HG03432 (cell line): ENCODE measurements around the gene METTL5.
"Not testable (repeated sequence)": the region's sequence is repeated elsewhere in the genome, so short reads cannot be mapped to it uniquely, and the experiment has no call there.

ENCODE experiments used
- ATAC-seq: cut with Tn5 transposase; IDR thresholded peaks from one replicate; pipeline ENCODE4 v1.9.1; 2021; ENCODE audit warnings: mild to moderate bottlenecking, moderate library complexity; ENCODE audit not compliant: unreplicated experiment

Gene METTL5

GRCh38 chr2:169834401-169834800 lies 9.7 kb upstream of the METTL5 start:
- no peak for ATAC-seq

GRCh38 chr2:169828141-169828811 lies 3.6 kb upstream of the METTL5 start:
- ATAC-seq = peak; percentile 37

- peak; percentile 86 for ATAC-seq
Measured at GRCh38 chr2:169827272-169828140, 2.8 kb upstream of the METTL5 start, which contains the start of gene UBR3. Gene UBR3, plus strand, starts transcription at chr2:169827454. Its CDS starts 54 bp downstream, at chr2:169827508.

- no peak for ATAC-seq
Measured at GRCh38 chr2:169823996-169824372, 721 bp downstream of the METTL5 start.

DNA sequence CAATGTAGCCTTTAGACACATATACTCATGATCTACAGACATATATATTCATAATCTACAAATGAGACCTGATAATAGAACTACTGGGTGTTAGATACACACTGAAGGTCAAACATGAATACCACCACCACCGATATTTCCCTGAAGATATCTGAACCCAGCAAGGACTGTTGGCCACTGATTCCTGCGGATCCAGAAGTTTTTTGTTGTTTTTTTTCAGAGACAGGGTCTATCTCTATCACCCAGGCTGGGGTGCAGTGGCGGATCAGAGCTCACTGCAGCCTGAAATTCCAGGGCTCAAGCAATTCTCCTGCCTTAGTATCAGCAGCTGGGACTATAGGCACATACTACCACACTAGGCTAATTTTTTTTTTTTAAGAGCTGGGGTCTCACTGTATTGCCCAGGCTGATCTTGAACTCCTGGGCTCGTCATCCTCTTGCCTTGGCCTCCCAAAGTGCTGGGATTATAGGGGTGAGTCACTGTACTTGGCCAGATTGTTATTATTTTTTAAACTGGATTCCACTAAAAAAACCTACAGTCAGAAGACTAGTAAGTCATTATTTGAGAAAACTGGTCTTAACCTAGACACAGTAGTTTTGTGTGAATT lies 1.8 kb downstream of the METTL5 start:
- no peak for ATAC-seq

DNA sequence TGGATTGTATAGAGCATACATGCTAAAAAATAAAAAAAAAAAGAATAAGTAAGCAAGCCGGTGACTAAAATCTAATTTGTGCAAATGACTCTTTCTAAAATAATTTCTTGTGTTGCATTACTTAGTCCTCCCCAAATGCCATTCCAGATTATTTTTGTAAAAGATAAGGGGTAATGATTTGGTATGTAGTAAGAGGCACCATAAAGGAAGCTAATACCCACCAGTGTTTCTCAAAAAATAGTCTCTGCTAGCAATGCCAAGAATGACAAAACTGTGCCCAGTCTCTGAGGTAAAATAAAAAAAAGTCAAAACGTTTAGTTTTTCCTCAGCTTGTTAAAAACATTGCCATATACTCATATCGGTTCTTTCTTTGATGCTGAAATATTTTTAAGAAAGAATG lies 2.7 kb downstream of the METTL5 start:
- ATAC-seq = no peak

- not testable (repeated sequence) for ATAC-seq
Measured at GRCh38 chr2:169820101-169820500, 4.6 kb downstream of the METTL5 start.

DNA sequence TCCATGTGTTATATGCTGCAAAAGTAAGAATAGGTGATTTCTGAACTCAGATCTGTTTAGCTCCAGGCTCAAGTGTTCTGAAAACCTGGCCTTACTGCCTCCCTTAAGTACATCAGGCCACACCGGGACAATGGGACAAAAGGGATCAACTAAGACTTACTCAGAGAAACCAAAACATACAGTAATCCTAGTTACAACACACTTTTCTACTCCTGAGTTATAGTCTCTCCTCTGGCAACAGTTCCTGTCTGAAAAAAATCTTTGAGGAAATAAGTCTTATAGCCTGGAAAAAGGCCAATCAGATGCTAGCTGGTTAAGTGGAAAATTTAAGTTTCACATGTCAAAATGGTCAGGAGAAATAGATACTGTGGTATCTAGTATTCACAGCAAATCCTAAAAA lies 5.6 kb downstream of the METTL5 start:
- ATAC-seq = no peak

DNA sequence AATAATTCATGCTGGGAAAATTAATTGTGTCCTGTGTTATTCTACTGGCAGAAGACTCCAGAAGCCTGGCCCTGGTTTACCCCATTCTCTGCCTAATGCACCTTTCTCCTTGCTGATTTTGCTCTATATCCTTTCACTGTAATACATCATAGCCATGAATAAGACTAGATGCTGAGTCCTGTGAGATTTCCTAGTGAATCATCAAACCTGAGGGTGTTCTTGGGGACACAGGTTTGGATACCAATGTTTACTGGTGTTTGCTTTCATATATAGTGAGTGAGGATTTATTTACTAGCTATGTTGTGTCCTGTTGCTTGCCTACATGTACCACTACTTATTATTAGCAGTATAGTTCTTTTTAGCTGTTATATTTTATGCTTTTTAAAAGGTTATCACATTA lies 6.5 kb downstream of the METTL5 start:
- no peak for ATAC-seq

- not testable (repeated sequence) for ATAC-seq
Measured at GRCh38 chr2:169817369-169817768, 7.3 kb downstream of the METTL5 start.

GRCh38 chr2:169816961-169817360 lies 7.7 kb downstream of the METTL5 start:
- ATAC-seq = not testable (repeated sequence)

GRCh38 chr2:169815849-169816248 lies 8.9 kb downstream of the METTL5 start:
- ATAC-seq = no peak

DNA sequence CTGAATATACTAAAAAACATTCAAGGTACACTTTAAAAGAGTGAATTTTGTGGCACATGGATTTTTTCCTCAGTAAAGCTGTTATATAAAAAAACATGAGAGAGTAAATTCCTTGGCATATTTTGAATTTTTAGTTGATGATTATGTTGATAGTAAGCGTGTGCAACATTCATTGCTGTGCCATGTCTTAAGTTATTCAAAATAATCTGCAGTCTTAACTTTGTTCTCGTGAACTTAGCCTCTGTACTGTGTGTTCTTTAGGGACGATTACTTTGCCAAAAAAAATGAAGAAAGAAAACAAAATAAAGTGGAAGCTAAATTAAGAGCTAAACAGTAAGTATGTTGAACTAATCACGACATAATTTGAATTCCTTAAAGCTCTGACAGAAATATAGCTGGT lies 16.5 kb downstream of the METTL5 start:
- no peak for ATAC-seq

DNA sequence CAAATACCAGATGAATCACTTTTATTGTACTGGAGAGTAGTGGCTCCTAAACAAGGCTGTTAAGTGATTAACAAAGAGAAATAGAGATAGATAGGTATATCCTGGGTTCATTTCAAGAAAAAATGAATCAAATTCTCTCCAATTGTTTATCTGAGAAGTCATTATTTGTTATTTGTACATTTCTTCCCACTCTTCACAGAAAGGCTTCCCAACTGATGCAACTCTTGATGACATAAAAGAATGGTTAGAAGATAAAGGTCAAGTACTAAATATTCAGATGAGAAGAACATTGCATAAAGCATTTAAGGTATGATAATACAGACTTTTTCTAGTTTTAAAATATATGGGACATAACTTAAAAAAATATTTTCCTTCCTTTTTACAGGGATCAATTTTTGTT lies 18.1 kb downstream of the METTL5 start:
- ATAC-seq = no peak

GRCh38 chr2:169803480-169803879 lies 21.2 kb downstream of the METTL5 start:
- no peak for ATAC-seq

DNA sequence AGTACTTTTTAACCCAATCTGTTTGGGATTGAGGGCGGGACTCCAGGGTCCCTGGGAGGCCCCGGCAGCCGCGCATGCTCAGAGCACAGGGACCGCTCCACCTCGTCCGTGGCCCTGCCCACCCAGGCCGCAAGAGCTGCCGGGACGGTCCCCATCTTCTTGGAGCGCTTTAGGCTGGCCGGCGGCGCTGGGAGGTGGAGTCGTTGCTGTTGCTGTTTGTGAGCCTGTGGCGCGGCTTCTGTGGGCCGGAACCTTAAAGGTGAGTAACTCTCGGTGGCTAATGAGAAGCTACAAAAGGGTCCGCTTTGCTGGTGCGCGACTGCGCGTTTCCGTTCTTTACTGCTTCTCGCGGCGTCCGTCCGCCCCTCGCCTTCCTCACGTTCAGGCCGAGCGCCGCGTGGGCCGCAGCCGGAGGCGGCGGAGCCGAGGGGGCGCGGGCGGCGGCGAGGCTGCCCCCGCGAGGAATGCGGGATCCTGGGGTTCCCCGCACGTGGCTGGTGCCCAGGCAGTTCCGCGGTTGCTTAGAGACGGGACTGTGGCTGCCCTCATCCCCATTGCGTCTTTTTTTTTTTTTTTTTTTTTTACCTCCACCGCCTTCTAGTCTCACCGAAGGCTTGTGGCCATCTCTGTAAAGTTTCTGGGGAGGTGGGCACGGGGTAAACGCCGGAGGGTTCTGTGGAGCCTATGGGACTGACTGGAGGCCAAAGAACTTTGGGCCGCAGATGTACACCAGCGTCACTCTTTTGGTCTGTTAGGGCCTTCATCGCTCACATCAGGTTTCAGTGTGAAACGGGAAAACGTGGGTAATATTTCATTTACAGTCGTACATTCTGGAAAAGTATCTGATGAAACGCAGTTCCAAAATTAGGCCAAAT lies 25.8 kb downstream of the METTL5 start, which contains the start of gene SSB:
TSS of gene SSB (plus strand) at position 154 of the 875 bp plus-strand sequence. CDS start 2,090 bp downstream, outside the sequence.
- peak; percentile 98 for ATAC-seq

DNA sequence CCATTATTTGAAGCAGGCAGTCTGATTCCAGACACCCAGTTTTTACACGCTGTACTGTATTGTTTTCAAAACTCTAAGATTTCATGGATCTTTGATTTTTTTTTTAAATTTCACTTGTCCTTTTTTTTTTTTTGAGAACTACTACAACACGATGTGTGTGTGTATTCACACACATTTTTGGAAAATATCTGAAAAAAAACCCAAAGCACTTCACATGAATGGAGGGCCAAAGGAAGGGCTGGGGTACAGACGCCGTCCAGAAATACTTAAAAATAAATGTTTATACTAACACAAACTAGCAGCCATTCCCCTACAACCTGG lies 26.3 kb downstream of the METTL5 start:
- no peak for ATAC-seq

DNA sequence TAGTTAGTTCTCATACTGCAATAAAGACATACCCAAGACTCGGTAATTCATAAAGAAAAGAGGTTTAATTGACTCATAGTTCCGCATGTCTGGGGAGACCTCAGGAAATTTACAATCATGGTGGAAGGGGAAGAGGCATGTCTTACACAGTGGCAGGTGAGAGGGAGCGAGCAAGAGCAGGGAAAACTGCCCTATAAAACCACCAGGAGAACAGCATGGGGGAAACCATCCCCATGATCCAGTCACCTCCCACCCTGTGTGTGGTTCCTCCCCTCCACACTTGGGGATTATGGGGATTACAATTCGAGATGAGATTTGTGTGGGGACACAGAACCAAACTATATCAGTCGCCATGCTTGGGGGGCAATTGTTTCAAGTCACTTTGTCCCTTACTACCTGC lies 27.1 kb downstream of the METTL5 start:
- ATAC-seq = no peak

- no peak for ATAC-seq
Measured at GRCh38 chr2:169796441-169796840, 28.3 kb downstream of the METTL5 start.

DNA sequence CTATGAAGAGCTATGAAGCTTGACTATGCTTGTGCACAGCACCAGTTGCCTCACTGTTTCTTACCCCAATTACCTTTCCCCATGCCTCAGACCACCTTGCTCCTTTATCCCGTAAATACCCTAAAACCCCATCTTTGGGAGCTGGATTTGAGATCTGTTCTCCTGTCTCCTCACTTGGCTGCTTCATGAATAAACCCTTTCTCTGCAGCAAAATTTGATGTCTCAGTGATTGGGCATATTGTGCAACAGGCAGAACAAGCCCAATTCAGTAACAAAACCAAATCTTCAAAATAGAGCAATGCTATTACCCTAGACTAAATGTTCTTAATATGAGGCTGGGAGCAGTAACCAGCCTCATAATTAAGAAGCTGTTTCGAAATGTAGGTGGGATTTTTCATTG lies 29.5 kb downstream of the METTL5 start:
- no peak for ATAC-seq

GRCh38 chr2:169790581-169790980 lies 34.1 kb downstream of the METTL5 start:
- no peak for ATAC-seq
